Measurements from ENCODE around the gene SLC38A9. TPM values are rescaled to one million over a fixed set of nuclear protein-coding genes. Genes with fewer than 3 reads are reported as not detected.
"Not testable (repeated sequence)": the region's sequence is repeated elsewhere in the genome, so short reads cannot be mapped to it uniquely, and the experiment has no call there.

SLC38A9 gene
- total and polyA plus RNA-seq, 5 donors from 2014 or later = 16.3 to 21.1 (median 20.3) TPM

DNA sequence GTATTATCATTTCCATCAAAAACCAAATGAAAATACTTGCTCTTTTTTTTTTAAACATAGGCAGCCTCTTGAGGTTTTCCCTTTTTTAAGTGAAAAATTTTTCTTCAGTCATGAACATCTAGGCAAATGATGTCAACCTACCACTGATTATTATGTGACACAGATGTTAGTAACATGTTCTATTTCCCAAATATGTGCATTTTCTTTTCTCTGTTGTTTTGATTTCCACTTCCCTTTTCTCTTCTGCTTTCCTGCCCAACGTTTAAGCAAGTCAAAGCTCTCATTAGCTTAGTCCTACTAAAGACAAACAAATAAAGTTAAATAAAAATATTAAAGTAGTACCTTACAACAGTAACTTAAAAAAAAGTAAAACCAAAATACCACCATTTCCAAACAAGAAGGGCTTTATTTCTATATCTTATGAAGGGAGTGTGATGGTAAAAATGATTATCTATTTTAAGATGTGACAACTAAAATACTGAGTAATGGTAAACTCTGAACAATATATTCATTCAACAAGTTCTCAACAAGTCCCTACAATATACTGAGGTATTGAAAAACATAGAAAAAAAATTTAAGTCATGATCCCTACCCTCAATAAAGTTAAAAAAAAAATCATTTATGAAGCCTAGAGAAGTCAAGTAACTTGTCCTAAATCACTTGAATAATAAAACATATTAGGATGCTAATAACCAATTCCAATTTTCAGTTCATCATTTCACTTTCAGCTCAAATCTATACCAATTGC is 9.4 kb downstream of the SLC38A9 start:
- Histone ChIP-seq H3K9me3 (ENCODE audit: control insufficient read depth in 2 of 2, low read length in 2 of 2) (no peaks in the 10 kb centered on the region), H3K27me3 (ENCODE audit: control insufficient read depth, insufficient read depth, low read length) (no peaks in the 10 kb centered on the region), H3K4me3 (ENCODE audit: low read depth, low read length) (no peak overlapping the region), H3K4me1 (ENCODE audit: control insufficient read depth, insufficient read depth, low read length, poor library complexity, severe bottlenecking) (no peaks in the 10 kb centered on the region), H3K27ac (ENCODE audit: insufficient read depth, low read length, poor library complexity, severe bottlenecking) (no peak overlapping the region), H3K36me3 (ENCODE audit: control insufficient read depth, insufficient read depth, low read length) (peaks cover 6% of the 10 kb centered on the region)
- Mint-ChIP-seq H3K27me3 (no peaks in the 10 kb centered on the region), H3K9me3 (no peaks in the 10 kb centered on the region), H3K4me3 (no peak overlapping the region), H3K27ac (no peak overlapping the region), H3K36me3 (peaks cover 12% of the 10 kb centered on the region), H3K4me1 (peaks cover 16 to 35% (median 25%) of the 10 kb centered on the region in 4 donors)
- ATAC-seq (ENCODE audit: low read depth in 2 of 2) (no peak), DNase-seq (no peak)

DNA sequence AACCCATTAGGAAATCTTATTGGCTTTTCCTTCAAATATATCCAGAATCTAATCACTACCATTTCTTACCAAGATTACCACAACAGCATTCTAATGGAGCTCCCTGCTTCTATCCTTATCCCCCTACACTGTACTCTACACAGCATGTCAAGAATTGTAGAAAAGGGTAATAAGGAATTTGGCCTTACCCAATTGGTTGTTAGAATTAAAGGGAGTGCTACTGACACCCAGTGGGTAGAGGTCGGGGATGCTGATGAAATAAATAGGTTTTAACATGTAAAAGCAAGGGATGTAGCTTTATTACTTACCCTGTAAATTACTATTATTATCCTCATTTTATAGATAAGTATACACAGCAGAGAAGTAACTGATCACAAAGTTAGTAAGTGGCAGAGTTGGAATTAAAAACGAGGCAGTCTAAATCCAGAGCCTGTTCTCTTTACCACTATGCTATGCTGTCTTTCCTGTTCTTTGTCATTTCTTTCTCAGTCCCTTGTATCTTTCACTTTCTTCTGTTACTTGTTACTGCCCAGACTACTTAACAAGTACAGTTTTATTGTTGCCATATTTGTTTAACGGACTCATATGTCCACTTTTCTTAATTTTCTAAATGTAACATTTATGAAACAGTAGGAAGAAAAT is 10.5 kb downstream of the SLC38A9 start:
- Histone ChIP-seq H3K9me3 (ENCODE audit: control insufficient read depth in 2 of 2, low read length in 2 of 2) (no peaks in the 10 kb centered on the region), H3K4me3 (ENCODE audit: low read depth, low read length) (no peak overlapping the region), H3K27ac (ENCODE audit: insufficient read depth, low read length, poor library complexity, severe bottlenecking) (no peak overlapping the region), H3K4me1 (ENCODE audit: control insufficient read depth, insufficient read depth, low read length, poor library complexity, severe bottlenecking) (no peaks in the 10 kb centered on the region), H3K36me3 (ENCODE audit: control insufficient read depth, insufficient read depth, low read length) (peaks cover 10% of the 10 kb centered on the region), H3K27me3 (ENCODE audit: control insufficient read depth, insufficient read depth, low read length) (no peaks in the 10 kb centered on the region)
- H3K36me3 Mint-ChIP-seq = peaks cover 7% of the 10 kb centered on the region
- H3K27me3 Mint-ChIP-seq = no peaks in the 10 kb centered on the region
- ATAC-seq (ENCODE audit: low read depth in 2 of 2) = no peak
- no peak overlapping the region for H3K27ac Mint-ChIP-seq
- H3K4me1 Mint-ChIP-seq = peaks cover 9 to 25% (median 21%) of the 10 kb centered on the region in 4 donors
- no peak overlapping the region for H3K4me3 Mint-ChIP-seq
- DNase-seq = no peak
- H3K9me3 Mint-ChIP-seq = no peaks in the 10 kb centered on the region

DNA sequence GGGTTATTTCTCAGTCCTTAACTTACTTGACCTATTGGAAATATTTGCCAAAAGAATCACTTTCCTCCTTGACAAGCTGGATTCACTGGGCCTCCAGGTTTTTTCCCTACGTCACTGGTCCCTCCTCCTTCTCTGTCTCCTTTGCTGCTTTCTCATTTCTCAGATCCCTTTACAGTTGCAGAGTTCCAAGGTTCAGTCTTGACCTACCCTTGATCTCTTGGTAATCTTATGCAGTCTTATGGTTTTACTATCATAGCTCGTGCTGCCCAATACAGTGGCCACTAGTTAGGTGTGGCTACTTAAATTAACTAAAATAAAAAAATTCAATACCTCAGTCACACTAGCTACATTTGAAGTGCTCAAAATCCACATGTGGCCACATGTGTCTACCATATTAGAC is 11.4 kb downstream of the SLC38A9 start:
- no peak overlapping the region for H3K27ac Mint-ChIP-seq
- peaks cover 7% of the 10 kb centered on the region for H3K36me3 Mint-ChIP-seq
- Histone ChIP-seq H3K36me3 (ENCODE audit: control insufficient read depth, insufficient read depth, low read length) (peaks cover 10% of the 10 kb centered on the region), H3K27me3 (ENCODE audit: control insufficient read depth, insufficient read depth, low read length) (no peaks in the 10 kb centered on the region), H3K4me1 (ENCODE audit: control insufficient read depth, insufficient read depth, low read length, poor library complexity, severe bottlenecking) (no peaks in the 10 kb centered on the region), H3K4me3 (ENCODE audit: low read depth, low read length) (no peak overlapping the region), H3K27ac (ENCODE audit: insufficient read depth, low read length, poor library complexity, severe bottlenecking) (no peak overlapping the region), H3K9me3 (ENCODE audit: control insufficient read depth in 2 of 2, low read length in 2 of 2) (no peaks in the 10 kb centered on the region)
- ATAC-seq (ENCODE audit: low read depth in 2 of 2) (no peak), DNase-seq (no peak)
- peaks cover 9 to 20% (median 20%) of the 10 kb centered on the region in 4 donors for H3K4me1 Mint-ChIP-seq
- H3K9me3 Mint-ChIP-seq = no peaks in the 10 kb centered on the region
- no peaks in the 10 kb centered on the region for H3K27me3 Mint-ChIP-seq
- H3K4me3 Mint-ChIP-seq = no peak overlapping the region

DNA sequence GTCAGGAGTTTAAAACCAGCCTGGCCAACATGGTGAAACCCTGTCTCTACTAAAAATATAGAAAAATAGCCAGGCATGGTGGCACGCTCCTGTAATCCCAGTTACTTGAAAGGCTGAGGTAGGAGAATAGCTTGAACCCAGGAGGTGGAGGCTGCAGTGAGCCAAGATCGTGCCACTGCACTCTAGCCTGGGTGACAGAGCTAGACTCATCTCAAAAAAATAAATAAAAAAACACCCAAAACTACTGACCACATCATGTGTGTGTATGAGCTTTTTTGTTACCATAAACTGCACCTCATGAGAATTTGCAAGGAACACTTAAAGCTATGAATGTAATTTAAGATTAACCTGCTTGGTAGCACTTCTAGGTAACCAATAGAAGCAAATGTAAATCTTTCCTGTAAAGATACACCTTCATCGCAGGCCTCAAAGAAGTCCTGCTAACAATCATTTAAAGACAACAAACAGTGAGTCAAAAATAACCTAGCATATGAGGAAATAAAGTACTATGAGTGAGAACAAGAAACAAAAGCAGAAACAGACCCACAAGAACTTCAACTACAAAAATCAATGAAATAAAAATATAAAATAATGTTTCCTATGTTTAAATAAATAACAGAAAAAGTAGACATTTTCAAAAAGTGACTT is 13.0 kb downstream of the SLC38A9 start:
- Mint-ChIP-seq H3K4me3 (no peak overlapping the region), H3K27me3 (no peaks in the 10 kb centered on the region), H3K4me1 (peaks cover 6 to 20% (median 15%) of the 10 kb centered on the region in 4 donors), H3K9me3 (no peaks in the 10 kb centered on the region), H3K36me3 (peaks cover 10% of the 10 kb centered on the region), H3K27ac (no peak overlapping the region)
- Histone ChIP-seq H3K27me3 (ENCODE audit: control insufficient read depth, insufficient read depth, low read length) (no peaks in the 10 kb centered on the region), H3K27ac (ENCODE audit: insufficient read depth, low read length, poor library complexity, severe bottlenecking) (no peak overlapping the region), H3K4me3 (ENCODE audit: low read depth, low read length) (no peak overlapping the region), H3K4me1 (ENCODE audit: control insufficient read depth, insufficient read depth, low read length, poor library complexity, severe bottlenecking) (no peaks in the 10 kb centered on the region), H3K36me3 (ENCODE audit: control insufficient read depth, insufficient read depth, low read length) (peaks cover 10% of the 10 kb centered on the region), H3K9me3 (ENCODE audit: control insufficient read depth in 2 of 2, low read length in 2 of 2) (no peaks in the 10 kb centered on the region)
- no peak for DNase-seq
- no peak for ATAC-seq (ENCODE audit: low read depth in 2 of 2)

DNA sequence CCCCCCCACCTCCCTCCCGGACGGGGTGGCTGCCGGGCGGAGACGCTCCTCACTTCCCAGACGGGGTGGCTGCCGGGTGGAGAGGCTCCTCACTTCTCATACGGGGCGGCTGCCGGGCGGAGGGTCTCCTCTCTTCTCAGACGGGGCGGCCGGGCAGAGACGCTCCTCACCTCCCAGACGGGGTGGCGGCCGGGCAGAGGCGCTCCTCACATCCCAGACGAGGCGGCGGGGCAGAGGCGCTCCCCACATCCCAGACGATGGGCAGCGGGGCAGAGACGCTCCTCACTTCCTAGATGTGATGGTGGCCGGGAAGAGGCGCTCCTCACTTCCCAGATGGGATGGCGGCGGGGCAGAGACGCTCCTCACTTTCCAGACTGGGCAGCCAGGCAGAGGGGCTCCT is 15.4 kb downstream of the SLC38A9 start:
- H3K4me1 ChIP-seq (ENCODE audit: control insufficient read depth, insufficient read depth, low read length, poor library complexity, severe bottlenecking); H3K27me3 Mint-ChIP-seq; H3K9me3 Mint-ChIP-seq; H3K27ac Mint-ChIP-seq; ATAC-seq (ENCODE audit: low read depth in 2 of 2); H3K4me3 ChIP-seq (ENCODE audit: low read depth, low read length); DNase-seq; H3K27ac ChIP-seq (ENCODE audit: insufficient read depth, low read length, poor library complexity, severe bottlenecking); H3K27me3 ChIP-seq (ENCODE audit: control insufficient read depth, insufficient read depth, low read length); H3K9me3 ChIP-seq (ENCODE audit: control insufficient read depth in 2 of 2, low read length in 2 of 2); H3K4me3 Mint-ChIP-seq; H3K36me3 ChIP-seq (ENCODE audit: control insufficient read depth, insufficient read depth, low read length): not testable (repeated sequence)
- Mint-ChIP-seq H3K36me3 (peaks cover 14% of the 10 kb centered on the region), H3K4me1 (peaks cover 7 to 17% (median 11%) of the 10 kb centered on the region in 4 donors)

DNA sequence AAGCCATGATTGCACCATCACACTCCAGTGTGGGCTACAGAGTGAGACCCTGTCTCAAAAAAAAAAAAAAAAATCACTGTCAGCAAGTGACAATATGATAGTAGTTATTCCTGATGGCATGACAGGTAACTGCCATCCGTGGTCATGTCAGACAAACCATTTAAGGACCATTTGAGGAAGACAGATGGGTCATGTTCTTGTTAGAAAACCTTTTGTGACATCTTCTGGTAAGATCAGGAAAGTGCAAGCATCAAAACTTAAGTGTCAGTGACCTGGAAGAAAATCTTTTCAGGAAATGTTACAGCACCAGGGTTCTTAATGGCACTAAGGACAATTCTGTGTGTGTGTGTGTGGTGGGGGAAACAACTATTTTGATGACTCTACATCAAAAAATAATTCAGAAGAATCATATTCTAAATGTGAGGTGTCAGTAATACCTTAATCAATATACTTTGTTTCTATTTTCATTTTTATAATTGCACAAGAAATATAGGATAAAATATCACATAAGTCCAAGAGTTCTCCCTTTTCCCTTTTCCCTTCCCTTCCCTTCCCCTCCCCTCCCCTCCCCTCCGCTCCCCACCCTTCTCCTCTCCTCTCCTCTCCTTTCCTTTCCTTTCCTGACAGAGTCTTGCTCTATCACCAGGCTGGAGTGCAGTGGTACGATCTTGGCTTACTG is 17.8 kb downstream of the SLC38A9 start:
- DNase-seq = peak in 2 of 3 donors; percentile 4 to 57
- Histone ChIP-seq H3K9me3 (ENCODE audit: control insufficient read depth in 2 of 2, low read length in 2 of 2) (no peaks in the 10 kb centered on the region), H3K4me1 (ENCODE audit: control insufficient read depth, insufficient read depth, low read length, poor library complexity, severe bottlenecking) (no peaks in the 10 kb centered on the region), H3K36me3 (ENCODE audit: control insufficient read depth, insufficient read depth, low read length) (peaks cover 4% of the 10 kb centered on the region), H3K27ac (ENCODE audit: insufficient read depth, low read length, poor library complexity, severe bottlenecking) (no peak overlapping the region), H3K27me3 (ENCODE audit: control insufficient read depth, insufficient read depth, low read length) (no peaks in the 10 kb centered on the region), H3K4me3 (ENCODE audit: low read depth, low read length) (no peak overlapping the region)
- H3K27me3 Mint-ChIP-seq = no peaks in the 10 kb centered on the region
- H3K4me1 Mint-ChIP-seq = peaks cover 4 to 8% (median 5%) of the 10 kb centered on the region in 4 donors
- no peak for ATAC-seq (ENCODE audit: low read depth in 2 of 2)
- H3K9me3 Mint-ChIP-seq = no peaks in the 10 kb centered on the region
- H3K4me3 Mint-ChIP-seq = no peak overlapping the region
- peaks cover 11% of the 10 kb centered on the region for H3K36me3 Mint-ChIP-seq
- no peak overlapping the region for H3K27ac Mint-ChIP-seq

DNA sequence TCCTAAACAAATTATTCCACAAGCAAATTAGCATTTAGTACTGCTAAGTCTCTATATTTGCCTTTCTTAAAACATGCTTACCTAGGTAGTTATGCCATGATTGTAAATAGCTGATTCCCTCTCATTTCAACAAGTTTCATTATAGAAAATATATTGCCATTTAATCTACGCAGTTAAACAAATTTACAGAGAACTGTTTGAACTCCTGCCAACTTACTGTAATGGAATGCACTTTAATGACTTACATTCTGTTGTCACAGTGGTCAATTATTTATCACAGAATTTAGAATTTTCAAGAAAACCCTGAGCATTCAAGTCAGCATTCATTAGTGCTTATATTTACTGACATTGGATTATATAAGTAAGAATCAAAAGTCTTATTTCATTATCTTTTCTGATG is 19.6 kb downstream of the SLC38A9 start:
- Histone ChIP-seq H3K9me3 (ENCODE audit: control insufficient read depth in 2 of 2, low read length in 2 of 2) (no peaks in the 10 kb centered on the region), H3K27me3 (ENCODE audit: control insufficient read depth, insufficient read depth, low read length) (no peaks in the 10 kb centered on the region), H3K4me1 (ENCODE audit: control insufficient read depth, insufficient read depth, low read length, poor library complexity, severe bottlenecking) (no peaks in the 10 kb centered on the region), H3K4me3 (ENCODE audit: low read depth, low read length) (no peak overlapping the region), H3K27ac (ENCODE audit: insufficient read depth, low read length, poor library complexity, severe bottlenecking) (no peak overlapping the region), H3K36me3 (ENCODE audit: control insufficient read depth, insufficient read depth, low read length) (peaks cover 4% of the 10 kb centered on the region)
- ATAC-seq (ENCODE audit: low read depth in 2 of 2) (no peak), DNase-seq (no peak)
- Mint-ChIP-seq H3K4me1 (peaks cover 2 to 6% (median 4%) of the 10 kb centered on the region in 4 donors), H3K9me3 (no peaks in the 10 kb centered on the region), H3K4me3 (no peak overlapping the region), H3K36me3 (peaks cover 12% of the 10 kb centered on the region), H3K27ac (no peak overlapping the region), H3K27me3 (no peaks in the 10 kb centered on the region)

All from CD4-positive, CD25-positive, alpha-beta regulatory T cell (primary cell).